Measurements from ENCODE around the gene PLCB1.
A peak's percentile ranks its signal among the peaks of the same experiment; 100 is the strongest.

Gene PLCB1

DNA sequence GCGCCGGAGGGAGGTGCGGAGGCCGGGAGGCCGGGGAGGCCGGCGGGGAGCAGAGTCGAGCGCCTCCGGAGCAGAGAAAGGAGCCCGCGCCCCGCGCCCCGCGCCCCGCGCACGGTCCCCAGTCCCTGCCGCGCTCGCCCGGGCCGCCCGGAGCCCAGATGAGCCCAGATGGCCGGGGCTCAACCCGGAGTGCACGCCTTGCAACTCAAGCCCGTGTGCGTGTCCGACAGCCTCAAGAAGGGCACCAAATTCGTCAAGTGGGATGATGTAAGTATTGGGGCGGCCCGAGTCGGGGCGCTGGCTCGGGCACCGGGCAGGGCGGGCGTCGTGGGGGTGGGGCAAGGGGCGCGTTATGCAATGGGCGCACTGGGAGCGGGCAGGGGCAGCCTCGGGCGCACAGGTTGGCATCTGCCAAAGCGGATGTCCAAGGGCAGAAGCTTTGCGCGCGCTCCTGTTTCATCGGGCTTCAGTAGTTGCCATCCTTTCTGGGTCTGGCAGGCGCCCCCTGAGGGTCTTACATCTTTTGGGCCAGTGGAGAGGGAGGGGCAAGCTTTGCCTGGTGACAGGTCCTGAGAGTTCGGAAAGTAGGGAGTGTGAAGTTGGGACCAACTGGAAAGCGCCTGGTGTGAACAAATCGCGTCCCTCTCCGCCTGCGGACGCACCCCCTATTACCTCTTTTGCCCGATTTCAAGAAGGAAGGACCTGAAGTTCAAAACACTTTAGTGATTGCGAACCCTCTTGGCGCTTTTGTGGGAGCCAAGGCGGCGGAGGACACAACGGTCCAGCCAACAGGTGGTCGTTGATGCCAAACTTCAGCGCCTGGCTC, 631 bp downstream of the PLCB1 start:
- TF ChIP-seq, protein P1, sequence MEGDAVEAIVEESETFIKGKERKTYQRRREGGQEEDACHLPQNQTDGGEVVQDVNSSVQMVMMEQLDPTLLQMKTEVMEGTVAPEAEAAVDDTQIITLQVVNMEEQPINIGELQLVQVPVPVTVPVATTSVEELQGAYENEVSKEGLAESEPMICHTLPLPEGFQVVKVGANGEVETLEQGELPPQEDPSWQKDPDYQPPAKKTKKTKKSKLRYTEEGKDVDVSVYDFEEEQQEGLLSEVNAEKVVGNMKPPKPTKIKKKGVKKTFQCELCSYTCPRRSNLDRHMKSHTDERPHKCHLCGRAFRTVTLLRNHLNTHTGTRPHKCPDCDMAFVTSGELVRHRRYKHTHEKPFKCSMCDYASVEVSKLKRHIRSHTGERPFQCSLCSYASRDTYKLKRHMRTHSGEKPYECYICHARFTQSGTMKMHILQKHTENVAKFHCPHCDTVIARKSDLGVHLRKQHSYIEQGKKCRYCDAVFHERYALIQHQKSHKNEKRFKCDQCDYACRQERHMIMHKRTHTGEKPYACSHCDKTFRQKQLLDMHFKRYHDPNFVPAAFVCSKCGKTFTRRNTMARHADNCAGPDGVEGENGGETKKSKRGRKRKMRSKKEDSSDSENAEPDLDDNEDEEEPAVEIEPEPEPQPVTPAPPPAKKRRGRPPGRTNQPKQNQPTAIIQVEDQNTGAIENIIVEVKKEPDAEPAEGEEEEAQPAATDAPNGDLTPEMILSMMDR (IDR thresholded peaks at IDR 0.05; ENCODE audit: low read depth, low read length) = no peak
- H3K27me3 ChIP-seq (ENCODE audit: insufficient read depth, low read depth, severe bottlenecking) = peaks cover 9% of the 10 kb centered on the region
- no peaks in the 10 kb centered on the region for H3K36me3 ChIP-seq
- H3K4me3 ChIP-seq (ENCODE audit: low read depth, low read length) = peak overlapping the region; percentile 48
- peak; percentile 7 for DNase-seq
- no peak overlapping the region for H3K27ac ChIP-seq
- no peaks in the 10 kb centered on the region for H3K9me3 ChIP-seq (ENCODE audit: severe bottlenecking)

DNA sequence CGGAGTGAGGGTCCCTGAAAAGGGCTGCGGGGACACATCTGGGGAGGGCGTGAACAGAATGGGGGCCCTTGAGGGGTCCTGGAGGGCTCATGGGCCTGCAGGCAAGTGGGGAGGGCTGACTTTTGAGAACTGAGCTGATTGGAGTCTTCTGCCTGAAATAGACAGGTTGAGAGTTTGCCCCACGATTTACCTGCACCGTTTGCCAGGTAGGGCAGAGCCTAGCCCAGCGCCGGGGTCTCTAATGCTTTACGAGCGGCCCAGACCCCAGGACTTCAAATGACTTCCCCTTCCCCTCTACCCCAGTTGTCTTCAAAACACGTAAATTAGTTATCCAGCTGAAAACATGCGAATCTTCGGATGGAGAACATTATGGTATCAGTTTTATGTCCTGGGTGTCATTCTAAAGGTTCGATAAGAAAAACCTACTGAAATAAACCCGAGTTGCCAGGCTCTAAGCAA, 1.3 kb downstream of the PLCB1 start:
- H3K36me3 ChIP-seq = no peaks in the 10 kb centered on the region
- peaks cover 9% of the 10 kb centered on the region for H3K27me3 ChIP-seq (ENCODE audit: insufficient read depth, low read depth, severe bottlenecking)
- no peak overlapping the region for H3K27ac ChIP-seq
- TF ChIP-seq, protein P1 (IDR thresholded peaks at IDR 0.05; ENCODE audit: low read depth, low read length) = no peak
- no peak for DNase-seq
- H3K4me3 ChIP-seq (ENCODE audit: low read depth, low read length) = peak overlapping the region; percentile 6; the same call in 1 of the 2 replicates
- H3K9me3 ChIP-seq (ENCODE audit: severe bottlenecking) = no peaks in the 10 kb centered on the region

DNA sequence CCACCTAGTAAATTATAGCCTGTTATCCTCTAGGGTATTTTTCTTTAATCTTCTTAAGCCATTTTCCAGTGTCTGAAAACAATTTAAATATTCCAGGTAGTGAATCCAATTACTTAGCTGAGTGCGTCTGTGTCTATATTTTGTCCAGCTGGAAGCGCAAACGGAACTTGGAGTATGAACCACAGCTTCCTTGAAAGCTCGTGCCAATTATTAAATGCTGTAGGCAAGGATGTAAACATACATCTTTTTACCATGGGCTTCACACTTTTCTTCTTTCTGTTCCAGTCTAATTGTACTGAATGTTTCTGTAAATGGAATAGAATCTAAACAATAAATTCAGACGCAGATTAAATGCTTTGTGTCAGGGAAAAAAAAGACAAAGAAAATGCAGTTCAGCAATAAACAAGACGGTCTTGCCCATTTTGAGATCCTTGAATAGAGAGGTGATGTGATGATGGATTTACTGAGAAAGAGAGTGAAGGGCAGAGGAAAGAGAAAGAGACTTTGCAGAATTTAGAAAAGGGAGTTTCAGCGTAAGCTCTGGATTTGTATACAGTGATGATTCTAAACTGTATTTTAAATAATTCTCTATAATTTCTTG, 1.9 kb downstream of the PLCB1 start:
- peak; percentile 13 for DNase-seq
- Histone ChIP-seq H3K27me3 (ENCODE audit: insufficient read depth, low read depth, severe bottlenecking) (peaks cover 9% of the 10 kb centered on the region), H3K27ac (no peak overlapping the region), H3K36me3 (no peaks in the 10 kb centered on the region), H3K4me3 (ENCODE audit: low read depth, low read length) (no peak overlapping the region), H3K9me3 (ENCODE audit: severe bottlenecking) (no peaks in the 10 kb centered on the region)
- TF ChIP-seq, protein P1 (IDR thresholded peaks at IDR 0.05; ENCODE audit: low read depth, low read length) = no peak

DNA sequence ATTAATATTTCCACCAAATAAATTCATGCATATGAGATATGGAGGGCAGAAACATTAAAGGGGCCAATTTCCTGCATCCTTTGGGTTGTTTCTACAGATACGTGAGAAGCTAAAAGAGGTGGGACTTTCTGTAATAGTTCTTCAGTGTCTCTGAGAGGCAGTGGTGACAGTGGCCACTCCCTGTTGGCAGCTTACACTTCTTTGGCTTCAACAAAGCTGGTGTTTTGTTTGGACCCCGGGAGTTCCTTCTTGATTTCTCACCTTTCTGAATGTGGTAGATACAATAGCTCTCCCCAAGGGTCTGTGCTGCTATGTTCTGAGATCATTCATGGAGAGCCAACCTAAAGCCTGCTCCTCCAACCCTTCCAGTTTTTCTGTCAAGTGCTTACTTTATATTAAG, 7.8 kb downstream of the PLCB1 start:
- no peaks in the 10 kb centered on the region for H3K36me3 ChIP-seq
- TF ChIP-seq, protein P1 (IDR thresholded peaks at IDR 0.05; ENCODE audit: low read depth, low read length) = no peak
- no peak for DNase-seq
- no peaks in the 10 kb centered on the region for H3K9me3 ChIP-seq (ENCODE audit: severe bottlenecking)
- H3K4me3 ChIP-seq (ENCODE audit: low read depth, low read length) = no peak overlapping the region
- no peaks in the 10 kb centered on the region for H3K27me3 ChIP-seq (ENCODE audit: insufficient read depth, low read depth, severe bottlenecking)
- H3K27ac ChIP-seq = no peak overlapping the region

DNA sequence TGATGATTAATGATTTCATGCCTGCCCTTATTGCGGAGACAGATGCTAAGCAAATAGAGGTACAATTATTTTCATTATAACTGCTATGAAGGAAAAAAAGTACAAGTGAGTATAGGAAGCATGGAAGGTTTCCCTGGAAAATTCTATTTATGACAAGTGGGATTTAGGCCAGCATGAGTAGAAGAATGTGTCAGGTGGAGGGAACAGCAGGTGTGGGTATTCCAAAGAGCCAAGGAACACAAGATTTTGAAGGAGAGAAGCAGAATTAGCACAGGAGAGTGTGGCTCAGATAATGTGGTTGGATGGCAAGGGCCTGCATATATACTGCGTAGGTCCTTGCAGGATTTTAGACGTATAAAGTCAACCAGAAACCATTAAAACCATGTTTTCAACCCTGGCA, 11.4 kb downstream of the PLCB1 start:
- Histone ChIP-seq H3K36me3 (no peaks in the 10 kb centered on the region), H3K27me3 (ENCODE audit: insufficient read depth, low read depth, severe bottlenecking) (no peaks in the 10 kb centered on the region), H3K4me3 (ENCODE audit: low read depth, low read length) (no peak overlapping the region), H3K9me3 (ENCODE audit: severe bottlenecking) (no peaks in the 10 kb centered on the region), H3K27ac (no peak overlapping the region)
- no peak for DNase-seq
- TF ChIP-seq, protein P1 (IDR thresholded peaks at IDR 0.05; ENCODE audit: low read depth, low read length) = no peak
